ENCODE results near the gene TRAF7.
"Not testable (repeated sequence)": the region's sequence is repeated elsewhere in the genome, so short reads cannot be mapped to it uniquely, and the experiment has no call there.

Gene TRAF7

DNA sequence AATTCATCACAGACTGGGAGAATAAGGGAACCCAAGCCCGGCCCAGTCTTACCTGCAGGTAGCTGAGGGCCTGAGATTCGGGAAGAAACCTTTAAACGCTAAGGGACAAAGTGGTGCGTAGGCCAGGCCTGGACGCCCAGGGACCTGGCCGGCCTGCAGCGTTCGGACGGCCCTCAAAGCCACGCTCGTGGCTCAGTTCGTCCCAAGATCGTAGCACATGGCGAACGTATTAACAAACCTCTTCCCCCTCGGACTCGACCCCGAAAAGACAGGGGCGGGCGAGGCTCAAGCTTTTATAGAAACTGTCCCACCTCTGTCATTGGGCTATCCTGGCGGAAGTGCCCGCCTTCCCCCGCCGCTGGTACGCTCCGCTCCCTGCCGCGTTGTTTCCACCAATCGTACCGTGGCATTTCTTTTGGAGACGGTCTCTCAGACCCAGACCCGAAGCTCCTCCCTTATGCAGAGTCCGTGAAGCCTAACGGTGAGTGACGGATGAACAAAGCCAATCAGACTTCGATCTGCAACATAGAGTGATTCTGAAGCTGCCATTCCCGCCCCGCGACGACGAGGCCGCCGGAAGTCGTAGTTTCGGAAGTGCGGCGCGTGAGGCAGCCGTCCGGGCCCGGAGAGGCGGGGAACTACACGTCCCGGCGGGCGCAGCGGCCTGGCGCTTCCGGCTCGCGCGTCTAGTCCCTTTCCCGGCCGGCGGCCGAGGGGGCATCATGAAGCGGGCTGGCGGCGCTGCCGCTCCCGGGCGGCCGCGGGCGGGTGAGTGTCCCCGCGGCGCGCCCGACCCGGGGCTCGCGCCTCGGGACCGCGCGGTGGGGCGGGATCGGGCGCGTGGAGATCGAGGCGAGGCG, at the start of gene TRAF7:
Gene TRAF7 (plus strand): TSS at position 692 of the 860 bp plus-strand sequence. CDS start 8,139 bp downstream, outside the sequence.
- Histone ChIP-seq H3K4me1 (ENCODE audit: insufficient read depth, low read length, poor library complexity, severe bottlenecking) (peaks cover 5% of the 10 kb centered on the region), H3K79me2 (ENCODE audit: insufficient read depth, low read length) (peaks cover 81% of the 10 kb centered on the region), H3K36me3 (ENCODE audit: insufficient read depth, low read length) (no peaks in the 10 kb centered on the region), H4K20me1 (ENCODE audit: insufficient read depth, low read length, poor library complexity, severe bottlenecking) (peaks cover 45% of the 10 kb centered on the region), H3K4me2 (ENCODE audit: low read depth, low read length, poor library complexity, severe bottlenecking) (peak within 1 kb of the TSS; percentile 96), H3K9me2 (replicated peaks; ENCODE audit: low read depth, low read length) (no peaks in the 10 kb centered on the region), H3K9ac (ENCODE audit: low read depth, low read length, poor library complexity, severe bottlenecking) (peak within 1 kb of the TSS; percentile 97), H3K27me3 (ENCODE audit: insufficient read depth, low read length, poor library complexity, severe bottlenecking) (peaks cover 4% of the 10 kb centered on the region), H3K4me3 (ENCODE audit: low read length, poor library complexity, severe bottlenecking) (peak within 1 kb of the TSS; percentile 96), H2AFZ (ENCODE audit: low read length) (no peak within 1 kb of the TSS), H3F3A (ENCODE audit: low read depth) (no peaks in the 10 kb centered on the region), H3K9me3 (ENCODE audit: insufficient read depth, low read depth, low read length) (no peaks in the 10 kb centered on the region)
- TF ChIP-seq, protein P1, sequence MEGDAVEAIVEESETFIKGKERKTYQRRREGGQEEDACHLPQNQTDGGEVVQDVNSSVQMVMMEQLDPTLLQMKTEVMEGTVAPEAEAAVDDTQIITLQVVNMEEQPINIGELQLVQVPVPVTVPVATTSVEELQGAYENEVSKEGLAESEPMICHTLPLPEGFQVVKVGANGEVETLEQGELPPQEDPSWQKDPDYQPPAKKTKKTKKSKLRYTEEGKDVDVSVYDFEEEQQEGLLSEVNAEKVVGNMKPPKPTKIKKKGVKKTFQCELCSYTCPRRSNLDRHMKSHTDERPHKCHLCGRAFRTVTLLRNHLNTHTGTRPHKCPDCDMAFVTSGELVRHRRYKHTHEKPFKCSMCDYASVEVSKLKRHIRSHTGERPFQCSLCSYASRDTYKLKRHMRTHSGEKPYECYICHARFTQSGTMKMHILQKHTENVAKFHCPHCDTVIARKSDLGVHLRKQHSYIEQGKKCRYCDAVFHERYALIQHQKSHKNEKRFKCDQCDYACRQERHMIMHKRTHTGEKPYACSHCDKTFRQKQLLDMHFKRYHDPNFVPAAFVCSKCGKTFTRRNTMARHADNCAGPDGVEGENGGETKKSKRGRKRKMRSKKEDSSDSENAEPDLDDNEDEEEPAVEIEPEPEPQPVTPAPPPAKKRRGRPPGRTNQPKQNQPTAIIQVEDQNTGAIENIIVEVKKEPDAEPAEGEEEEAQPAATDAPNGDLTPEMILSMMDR (conservative IDR thresholded peaks at IDR 0.05; ENCODE audit: low read length): no peak
- no peak for TF ChIP-seq EZH2phosphoT487 (IDR thresholded peaks at IDR 0.05; ENCODE audit: borderline replicate concordance)

DNA sequence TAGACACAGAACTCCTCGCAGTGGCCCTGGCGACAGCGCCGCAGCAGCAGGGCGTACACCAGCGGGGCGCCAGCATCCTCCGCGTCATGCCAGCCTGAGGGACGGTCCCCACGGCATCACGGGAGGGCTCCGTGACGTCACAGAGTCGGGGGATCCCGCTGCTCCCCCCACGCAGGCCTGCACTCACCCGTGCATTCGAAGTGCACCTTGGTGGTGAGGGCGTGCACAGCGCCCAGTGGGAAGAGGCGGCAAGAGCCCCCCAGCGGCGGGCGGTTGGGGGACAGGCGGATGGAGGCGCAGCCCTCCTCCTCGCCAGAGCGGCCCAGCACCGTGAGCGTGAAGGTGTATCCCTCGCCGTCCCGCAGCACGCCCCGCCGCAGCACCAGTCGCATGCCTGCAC, 49.4 kb upstream of the TRAF7 start:
- H3K79me2 ChIP-seq (ENCODE audit: insufficient read depth, low read length); H3K9me2 ChIP-seq (replicated peaks; ENCODE audit: low read depth, low read length); H3K36me3 ChIP-seq (ENCODE audit: insufficient read depth, low read length); H3K4me2 ChIP-seq (ENCODE audit: low read depth, low read length, poor library complexity, severe bottlenecking); H2AFZ ChIP-seq (ENCODE audit: low read length); H3K4me1 ChIP-seq (ENCODE audit: insufficient read depth, low read length, poor library complexity, severe bottlenecking); H3K4me3 ChIP-seq (ENCODE audit: low read length, poor library complexity, severe bottlenecking); H3F3A ChIP-seq (ENCODE audit: low read depth); H3K9ac ChIP-seq (ENCODE audit: low read depth, low read length, poor library complexity, severe bottlenecking); H4K20me1 ChIP-seq (ENCODE audit: insufficient read depth, low read length, poor library complexity, severe bottlenecking); H3K27me3 ChIP-seq (ENCODE audit: insufficient read depth, low read length, poor library complexity, severe bottlenecking); H3K9me3 ChIP-seq (ENCODE audit: insufficient read depth, low read depth, low read length): not testable (repeated sequence)

DNA sequence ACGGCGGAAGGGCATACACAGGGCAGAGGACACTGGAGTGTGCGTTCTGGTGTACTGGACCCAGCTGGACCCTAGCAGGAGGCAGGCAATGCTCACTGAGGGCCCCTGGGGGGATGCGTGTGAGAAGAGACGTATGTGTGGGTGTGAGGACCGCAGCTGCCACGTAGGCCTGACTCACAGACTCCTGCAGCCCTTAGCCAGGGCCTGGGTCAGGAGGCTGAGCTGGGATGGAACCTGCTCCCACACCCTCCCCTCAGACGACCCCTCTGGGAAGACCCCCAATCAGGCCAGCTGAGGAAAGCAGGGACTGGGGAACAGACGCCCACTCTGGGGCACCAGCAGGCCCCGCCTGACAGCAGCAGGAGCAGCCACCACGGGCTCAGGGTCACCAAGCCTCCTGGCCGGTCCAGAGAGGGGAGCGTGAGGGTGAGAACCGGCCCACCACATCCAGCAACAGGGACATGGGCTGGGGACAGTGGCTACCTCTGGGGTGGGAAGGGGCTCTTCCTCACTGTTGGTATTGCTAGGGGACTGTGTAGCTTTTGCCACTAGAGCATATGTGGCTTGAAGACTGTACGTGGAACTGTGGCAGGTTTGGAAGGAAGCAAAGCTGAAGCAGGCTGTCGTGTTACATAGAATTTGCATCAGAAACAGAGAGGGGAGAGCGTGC, 48.3 kb upstream of the TRAF7 start:
- H3K4me3 ChIP-seq (ENCODE audit: low read length, poor library complexity, severe bottlenecking); H3K9me2 ChIP-seq (replicated peaks; ENCODE audit: low read depth, low read length); H3K79me2 ChIP-seq (ENCODE audit: insufficient read depth, low read length); H3K9me3 ChIP-seq (ENCODE audit: insufficient read depth, low read depth, low read length); H3K36me3 ChIP-seq (ENCODE audit: insufficient read depth, low read length); H3K4me2 ChIP-seq (ENCODE audit: low read depth, low read length, poor library complexity, severe bottlenecking); H4K20me1 ChIP-seq (ENCODE audit: insufficient read depth, low read length, poor library complexity, severe bottlenecking); H3K4me1 ChIP-seq (ENCODE audit: insufficient read depth, low read length, poor library complexity, severe bottlenecking); H3K9ac ChIP-seq (ENCODE audit: low read depth, low read length, poor library complexity, severe bottlenecking); H3K27me3 ChIP-seq (ENCODE audit: insufficient read depth, low read length, poor library complexity, severe bottlenecking); H3F3A ChIP-seq (ENCODE audit: low read depth); H2AFZ ChIP-seq (ENCODE audit: low read length): not testable (repeated sequence)

DNA sequence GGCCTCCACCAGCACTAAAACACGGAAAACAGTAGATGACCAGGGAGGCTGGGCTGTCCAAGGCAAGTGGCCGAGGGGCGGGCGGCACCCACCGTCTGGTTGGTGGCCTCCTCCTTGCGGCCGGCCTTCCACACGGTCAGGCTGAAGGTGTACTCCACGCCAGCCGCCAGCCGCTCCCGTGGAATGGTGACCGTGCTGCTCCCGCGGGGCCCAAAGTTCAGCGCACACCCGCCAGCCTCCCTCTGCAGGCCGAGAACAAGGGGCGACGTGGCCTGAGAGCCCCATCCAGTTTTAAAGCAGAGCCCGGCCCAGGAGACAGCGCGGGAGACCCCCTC, 47.8 kb upstream of the TRAF7 start:
- H3F3A ChIP-seq (ENCODE audit: low read depth); H3K9me2 ChIP-seq (replicated peaks; ENCODE audit: low read depth, low read length); H3K36me3 ChIP-seq (ENCODE audit: insufficient read depth, low read length); H3K4me1 ChIP-seq (ENCODE audit: insufficient read depth, low read length, poor library complexity, severe bottlenecking); H2AFZ ChIP-seq (ENCODE audit: low read length); H3K4me3 ChIP-seq (ENCODE audit: low read length, poor library complexity, severe bottlenecking); H3K9me3 ChIP-seq (ENCODE audit: insufficient read depth, low read depth, low read length); H4K20me1 ChIP-seq (ENCODE audit: insufficient read depth, low read length, poor library complexity, severe bottlenecking); H3K79me2 ChIP-seq (ENCODE audit: insufficient read depth, low read length); H3K4me2 ChIP-seq (ENCODE audit: low read depth, low read length, poor library complexity, severe bottlenecking); H3K27me3 ChIP-seq (ENCODE audit: insufficient read depth, low read length, poor library complexity, severe bottlenecking); H3K9ac ChIP-seq (ENCODE audit: low read depth, low read length, poor library complexity, severe bottlenecking): not testable (repeated sequence)

DNA sequence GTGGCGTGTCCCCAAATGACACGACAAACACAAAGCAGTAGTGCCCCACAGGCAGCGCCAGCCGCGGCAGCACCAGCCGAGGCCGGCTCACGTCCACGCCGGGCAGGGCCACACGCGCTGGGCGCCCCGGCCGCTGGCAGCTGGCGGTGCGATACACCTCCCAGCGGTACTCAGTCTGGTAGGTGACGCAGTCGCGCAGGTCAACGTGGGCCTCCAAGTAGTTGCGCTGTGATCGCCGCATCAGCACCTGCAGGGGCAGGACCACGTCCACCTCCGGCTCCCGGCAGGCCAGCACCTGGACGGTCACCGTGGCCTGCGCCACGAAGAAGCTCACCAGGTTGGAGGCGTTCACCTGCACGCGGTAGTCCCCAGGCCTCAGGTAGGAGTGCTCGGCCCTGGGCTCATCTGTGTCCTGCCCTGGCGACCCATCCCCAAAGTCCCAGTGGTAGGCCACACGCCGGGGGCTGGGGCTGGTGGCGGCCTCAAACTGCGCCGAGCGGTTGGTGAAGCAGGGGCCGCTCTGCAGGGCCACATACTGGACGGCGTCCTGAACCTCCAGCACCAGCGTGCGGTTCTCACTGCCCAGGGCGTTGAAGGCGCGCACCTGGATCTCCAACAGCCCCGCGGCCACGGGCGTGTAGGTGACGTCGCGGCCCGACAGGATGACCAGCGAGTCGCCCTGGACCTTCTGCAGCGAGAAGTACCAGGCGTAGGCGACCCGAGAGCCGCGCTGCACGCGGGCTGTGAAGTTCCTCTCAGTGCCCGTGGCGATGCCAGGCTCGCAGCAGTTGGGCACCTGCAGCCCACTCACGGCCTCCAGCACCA, 46.9 kb upstream of the TRAF7 start:
- H3F3A ChIP-seq (ENCODE audit: low read depth); H2AFZ ChIP-seq (ENCODE audit: low read length); H3K27me3 ChIP-seq (ENCODE audit: insufficient read depth, low read length, poor library complexity, severe bottlenecking); H3K9me2 ChIP-seq (replicated peaks; ENCODE audit: low read depth, low read length); H3K36me3 ChIP-seq (ENCODE audit: insufficient read depth, low read length); H3K9ac ChIP-seq (ENCODE audit: low read depth, low read length, poor library complexity, severe bottlenecking); H3K9me3 ChIP-seq (ENCODE audit: insufficient read depth, low read depth, low read length); H3K4me2 ChIP-seq (ENCODE audit: low read depth, low read length, poor library complexity, severe bottlenecking); H3K79me2 ChIP-seq (ENCODE audit: insufficient read depth, low read length); H4K20me1 ChIP-seq (ENCODE audit: insufficient read depth, low read length, poor library complexity, severe bottlenecking); H3K4me3 ChIP-seq (ENCODE audit: low read length, poor library complexity, severe bottlenecking); H3K4me1 ChIP-seq (ENCODE audit: insufficient read depth, low read length, poor library complexity, severe bottlenecking): not testable (repeated sequence)

DNA sequence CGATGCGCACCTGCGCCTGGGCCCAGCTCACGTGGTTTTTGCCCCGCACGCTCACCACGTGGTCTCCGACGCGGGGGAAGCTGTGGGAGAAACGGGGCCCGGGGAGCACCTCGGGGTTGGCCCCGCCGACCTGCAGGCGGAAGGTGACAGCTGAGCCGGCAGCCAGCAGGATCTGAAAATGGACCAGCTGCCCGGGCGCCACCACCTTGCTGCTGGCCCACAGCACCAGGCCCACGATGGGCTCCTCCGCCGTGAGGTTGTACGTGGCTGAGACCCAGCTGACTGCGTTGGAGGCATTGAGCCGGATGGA, 46.4 kb upstream of the TRAF7 start:
- not testable (repeated sequence) for H3K79me2 ChIP-seq (ENCODE audit: insufficient read depth, low read length); H4K20me1 ChIP-seq (ENCODE audit: insufficient read depth, low read length, poor library complexity, severe bottlenecking); H3F3A ChIP-seq (ENCODE audit: low read depth); H3K4me1 ChIP-seq (ENCODE audit: insufficient read depth, low read length, poor library complexity, severe bottlenecking); H2AFZ ChIP-seq (ENCODE audit: low read length); H3K27me3 ChIP-seq (ENCODE audit: insufficient read depth, low read length, poor library complexity, severe bottlenecking); H3K4me3 ChIP-seq (ENCODE audit: low read length, poor library complexity, severe bottlenecking); H3K9me2 ChIP-seq (replicated peaks; ENCODE audit: low read depth, low read length); H3K9ac ChIP-seq (ENCODE audit: low read depth, low read length, poor library complexity, severe bottlenecking); H3K4me2 ChIP-seq (ENCODE audit: low read depth, low read length, poor library complexity, severe bottlenecking); H3K9me3 ChIP-seq (ENCODE audit: insufficient read depth, low read depth, low read length); H3K36me3 ChIP-seq (ENCODE audit: insufficient read depth, low read length)
